GM19238 (cell line): ENCODE results near the gene ZNF175.
A peak's percentile ranks its signal among the peaks of the same experiment; 100 is the strongest.

Experiments
- DNase-seq: peaks from one replicate; pipeline ENCODE4 v3.0.0; 2011; ENCODE audit warnings: low spot score; ENCODE audit not compliant: insufficient read length

The ZNF175 gene

GRCh38 chr19:51570962-51571575 is at the start of gene ZNF175:
TSS of gene ZNF175 (plus strand) at chr19:51571283. CDS start at chr19:51573330, 2,047 bp downstream.
- DNase-seq = peak; percentile 33

- no peak for DNase-seq
These were observed 49.7 kb upstream of the ZNF175 start for GRCh38 chr19:51521357-51521756.

- DNase-seq = no peak
These were observed 49.3 kb upstream of the ZNF175 start for GRCh38 chr19:51521781-51522180.

- no peak for DNase-seq
These were observed 46.3 kb upstream of the ZNF175 start for GRCh38 chr19:51524666-51525264.

GRCh38 chr19:51525651-51526050 is 45.4 kb upstream of the ZNF175 start:
- DNase-seq = no peak

GRCh38 chr19:51529301-51529700 is 41.8 kb upstream of the ZNF175 start:
- no peak for DNase-seq

- no peak for DNase-seq
These were observed 40.5 kb upstream of the ZNF175 start for GRCh38 chr19:51530616-51531015.

- DNase-seq = peak; percentile 32
These were observed 39.5 kb upstream of the ZNF175 start, which contains the start of gene SIGLEC6 for GRCh38 chr19:51531349-51532315. TSS of gene SIGLEC6 (minus strand) at chr19:51531670. CDS start at chr19:51531648, 22 bp downstream.

GRCh38 chr19:51535535-51535934 is 35.5 kb upstream of the ZNF175 start:
- no peak for DNase-seq

- no peak for DNase-seq
These were observed 31.2 kb upstream of the ZNF175 start for GRCh38 chr19:51539821-51540366.

GRCh38 chr19:51541458-51542357 is 29.4 kb upstream of the ZNF175 start:
- no peak for DNase-seq

GRCh38 chr19:51542699-51543098 is 28.4 kb upstream of the ZNF175 start:
- no peak for DNase-seq

- DNase-seq = no peak
These were observed 27.0 kb upstream of the ZNF175 start for GRCh38 chr19:51544038-51544437.

GRCh38 chr19:51546107-51546649 is 24.9 kb upstream of the ZNF175 start:
- DNase-seq = no peak

- no peak for DNase-seq
These were observed 24.3 kb upstream of the ZNF175 start for GRCh38 chr19:51546650-51547396.

- no peak for DNase-seq
These were observed 23.5 kb upstream of the ZNF175 start for GRCh38 chr19:51547397-51548212.

GRCh38 chr19:51548213-51548651 is 22.9 kb upstream of the ZNF175 start:
- no peak for DNase-seq

GRCh38 chr19:51548891-51549305 is 22.2 kb upstream of the ZNF175 start:
- DNase-seq = no peak
